GM21717 (cell line): Measurements from ENCODE around the gene ROCK1.

Source experiments
- ATAC-seq: cut with Tn5 transposase; IDR thresholded peaks from one replicate; pipeline ENCODE4 v1.9.1; 2021; ENCODE audit warnings: mild to moderate bottlenecking, moderate library complexity; ENCODE audit not compliant: unreplicated experiment

ROCK1 gene

GRCh38 chr18:21109936-21110712, 1.5 kb downstream of the ROCK1 start:
- no peak for ATAC-seq

GRCh38 chr18:21105936-21106335, 5.7 kb downstream of the ROCK1 start:
- ATAC-seq = no peak

GRCh38 chr18:21101172-21101571, 10.4 kb downstream of the ROCK1 start:
- no peak for ATAC-seq

GRCh38 chr18:21100678-21101077, 10.9 kb downstream of the ROCK1 start:
- ATAC-seq = no peak

GRCh38 chr18:21100146-21100545, 11.5 kb downstream of the ROCK1 start:
- no peak for ATAC-seq

- peak; percentile 71 for ATAC-seq
Observed at GRCh38 chr18:21099442-21099841, 12.2 kb downstream of the ROCK1 start.

- ATAC-seq = no peak
Observed at GRCh38 chr18:21096760-21097159, 14.9 kb downstream of the ROCK1 start.

GRCh38 chr18:21093133-21093532, 18.5 kb downstream of the ROCK1 start:
- ATAC-seq = no peak

GRCh38 chr18:21090680-21091079, 20.9 kb downstream of the ROCK1 start:
- ATAC-seq = no peak

- ATAC-seq = no peak
Observed at GRCh38 chr18:21085579-21086166, 25.9 kb downstream of the ROCK1 start.

- ATAC-seq = no peak
Observed at GRCh38 chr18:21084511-21085078, 27.0 kb downstream of the ROCK1 start.

- no peak for ATAC-seq
Observed at GRCh38 chr18:21083017-21083416, 28.6 kb downstream of the ROCK1 start.

- ATAC-seq = no peak
Observed at GRCh38 chr18:21081426-21081825, 30.2 kb downstream of the ROCK1 start.

GRCh38 chr18:21080576-21080975, 31.0 kb downstream of the ROCK1 start:
- ATAC-seq = no peak

GRCh38 chr18:21074336-21075323, 37.0 kb downstream of the ROCK1 start:
- ATAC-seq = no peak

- ATAC-seq = no peak
Observed at GRCh38 chr18:21073180-21073579, 38.4 kb downstream of the ROCK1 start.

GRCh38 chr18:21071071-21071470, 40.5 kb downstream of the ROCK1 start:
- ATAC-seq = no peak

- no peak for ATAC-seq
Observed at GRCh38 chr18:21069468-21069867, 42.1 kb downstream of the ROCK1 start.

- ATAC-seq = no peak
Observed at GRCh38 chr18:21064347-21064746, 47.3 kb downstream of the ROCK1 start.

- no peak for ATAC-seq
Observed at GRCh38 chr18:21063011-21063410, 48.6 kb downstream of the ROCK1 start.

- no peak for ATAC-seq
Observed at GRCh38 chr18:21057112-21057511, 54.5 kb downstream of the ROCK1 start.
